PFSK-1 (cell line): ENCODE results near the gene L3MBTL4.

ENCODE experiments used
- FOXP2 ChIP-seq: optimal IDR thresholded peaks from 2 replicates; pipeline ENCODE3; 2011; ENCODE audit warnings: borderline replicate concordance, control low read depth, inconsistent platforms; ENCODE audit not compliant: insufficient read depth; ENCODE audit errors: extremely low read length, extremely low read depth
- POLR2AphosphoS5 ChIP-seq: IDR thresholded peaks from 2 replicates; pipeline ENCODE4 v1.6.1; 2012; ENCODE audit warnings: low read depth, mild to moderate bottlenecking, control low read depth, low read length, moderate library complexity
- SIN3A ChIP-seq: IDR thresholded peaks from 2 replicates; pipeline ENCODE4 v1.6.1; 2012; ENCODE audit warnings: mild to moderate bottlenecking, low read length, moderate library complexity, borderline replicate concordance; ENCODE audit not compliant: insufficient read depth
- TAF1 ChIP-seq: IDR thresholded peaks from 2 replicates; pipeline ENCODE4 v1.6.1; 2012; ENCODE audit warnings: low read length, control low read depth, borderline replicate concordance; ENCODE audit not compliant: insufficient read depth
- TF ChIP-seq, protein P1 (sequence below), 2 experiments: IDR thresholded peaks; 2 replicates each; pipeline versions ENCODE4 v1.6.1 to v1.8.0; 2011 to 2012; ENCODE audit warnings: low read depth in 2 of 2, low read length in 2 of 2, control low read depth in 1 of 2, inconsistent platforms in 1 of 2, mild to moderate bottlenecking in 1 of 2, moderate library complexity in 1 of 2; ENCODE audit not compliant: insufficient read depth in 1 of 2

Gene L3MBTL4

DNA sequence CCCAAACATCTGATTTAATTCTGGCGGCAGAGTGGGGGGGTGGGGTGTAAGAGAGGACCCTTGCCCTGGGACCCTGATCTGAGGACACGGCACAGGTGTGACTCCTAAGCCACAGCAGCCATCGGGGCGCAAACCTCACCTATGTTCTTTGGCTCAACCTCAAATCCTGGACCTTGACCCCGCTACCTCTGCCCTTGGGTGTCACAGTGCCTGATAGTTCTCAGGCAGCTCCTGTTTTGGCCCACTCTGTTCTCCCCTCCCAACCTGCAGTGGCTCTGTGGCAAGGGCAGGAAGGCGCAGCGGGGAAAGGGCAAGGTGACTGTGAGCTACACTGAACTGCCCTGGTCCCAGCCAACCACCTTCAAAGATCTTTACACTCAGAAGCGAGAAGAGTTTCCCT is 152.8 kb downstream of the L3MBTL4 start:
- no peak for TF ChIP-seq POLR2AphosphoS5
- no peak for TF ChIP-seq TAF1
- TF ChIP-seq, protein P1, sequence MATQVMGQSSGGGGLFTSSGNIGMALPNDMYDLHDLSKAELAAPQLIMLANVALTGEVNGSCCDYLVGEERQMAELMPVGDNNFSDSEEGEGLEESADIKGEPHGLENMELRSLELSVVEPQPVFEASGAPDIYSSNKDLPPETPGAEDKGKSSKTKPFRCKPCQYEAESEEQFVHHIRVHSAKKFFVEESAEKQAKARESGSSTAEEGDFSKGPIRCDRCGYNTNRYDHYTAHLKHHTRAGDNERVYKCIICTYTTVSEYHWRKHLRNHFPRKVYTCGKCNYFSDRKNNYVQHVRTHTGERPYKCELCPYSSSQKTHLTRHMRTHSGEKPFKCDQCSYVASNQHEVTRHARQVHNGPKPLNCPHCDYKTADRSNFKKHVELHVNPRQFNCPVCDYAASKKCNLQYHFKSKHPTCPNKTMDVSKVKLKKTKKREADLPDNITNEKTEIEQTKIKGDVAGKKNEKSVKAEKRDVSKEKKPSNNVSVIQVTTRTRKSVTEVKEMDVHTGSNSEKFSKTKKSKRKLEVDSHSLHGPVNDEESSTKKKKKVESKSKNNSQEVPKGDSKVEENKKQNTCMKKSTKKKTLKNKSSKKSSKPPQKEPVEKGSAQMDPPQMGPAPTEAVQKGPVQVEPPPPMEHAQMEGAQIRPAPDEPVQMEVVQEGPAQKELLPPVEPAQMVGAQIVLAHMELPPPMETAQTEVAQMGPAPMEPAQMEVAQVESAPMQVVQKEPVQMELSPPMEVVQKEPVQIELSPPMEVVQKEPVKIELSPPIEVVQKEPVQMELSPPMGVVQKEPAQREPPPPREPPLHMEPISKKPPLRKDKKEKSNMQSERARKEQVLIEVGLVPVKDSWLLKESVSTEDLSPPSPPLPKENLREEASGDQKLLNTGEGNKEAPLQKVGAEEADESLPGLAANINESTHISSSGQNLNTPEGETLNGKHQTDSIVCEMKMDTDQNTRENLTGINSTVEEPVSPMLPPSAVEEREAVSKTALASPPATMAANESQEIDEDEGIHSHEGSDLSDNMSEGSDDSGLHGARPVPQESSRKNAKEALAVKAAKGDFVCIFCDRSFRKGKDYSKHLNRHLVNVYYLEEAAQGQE (IDR thresholded peaks at IDR 0.05; ENCODE audit: insufficient read depth in 1 of 2, low read depth in 2 of 2, low read length in 2 of 2): no peak
- no peak for TF ChIP-seq FOXP2
- TF ChIP-seq SIN3A: no peak

DNA sequence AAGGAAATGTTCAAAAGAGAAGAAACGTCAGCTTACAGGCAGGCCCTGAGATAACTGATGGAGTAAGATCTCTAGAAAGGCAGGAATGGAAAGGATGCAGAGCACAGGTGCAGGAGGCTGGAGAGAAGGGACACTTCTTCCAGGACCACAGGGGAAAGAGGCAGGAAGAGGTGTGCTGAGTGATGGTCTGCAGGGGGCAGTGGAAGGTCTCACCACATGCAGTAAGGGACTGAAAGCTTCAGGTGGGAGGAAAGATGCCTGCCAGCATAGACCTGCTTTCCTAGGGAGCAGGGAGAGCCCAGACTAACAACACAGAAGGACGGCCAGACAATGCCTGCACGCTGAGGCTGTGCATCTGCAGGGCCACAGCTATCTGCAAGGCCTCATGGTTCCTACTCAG is 156.8 kb downstream of the L3MBTL4 start:
- TF ChIP-seq, protein P1 (IDR thresholded peaks at IDR 0.05; ENCODE audit: insufficient read depth in 1 of 2, low read depth in 2 of 2, low read length in 2 of 2): no peak
- TF ChIP-seq TAF1 (no peak), SIN3A (no peak), POLR2AphosphoS5 (no peak), FOXP2 (no peak)

GRCh38 chr18:6256521-6256920 is 158.2 kb downstream of the L3MBTL4 start:
- no peak for TF ChIP-seq SIN3A
- no peak for TF ChIP-seq POLR2AphosphoS5
- TF ChIP-seq FOXP2: no peak
- TF ChIP-seq, protein P1 (IDR thresholded peaks at IDR 0.05; ENCODE audit: insufficient read depth in 1 of 2, low read depth in 2 of 2, low read length in 2 of 2): no peak
- TF ChIP-seq TAF1: no peak

GRCh38 chr18:6255886-6256285 is 158.8 kb downstream of the L3MBTL4 start:
- TF ChIP-seq FOXP2 (no peak), SIN3A (no peak), TAF1 (no peak)

DNA sequence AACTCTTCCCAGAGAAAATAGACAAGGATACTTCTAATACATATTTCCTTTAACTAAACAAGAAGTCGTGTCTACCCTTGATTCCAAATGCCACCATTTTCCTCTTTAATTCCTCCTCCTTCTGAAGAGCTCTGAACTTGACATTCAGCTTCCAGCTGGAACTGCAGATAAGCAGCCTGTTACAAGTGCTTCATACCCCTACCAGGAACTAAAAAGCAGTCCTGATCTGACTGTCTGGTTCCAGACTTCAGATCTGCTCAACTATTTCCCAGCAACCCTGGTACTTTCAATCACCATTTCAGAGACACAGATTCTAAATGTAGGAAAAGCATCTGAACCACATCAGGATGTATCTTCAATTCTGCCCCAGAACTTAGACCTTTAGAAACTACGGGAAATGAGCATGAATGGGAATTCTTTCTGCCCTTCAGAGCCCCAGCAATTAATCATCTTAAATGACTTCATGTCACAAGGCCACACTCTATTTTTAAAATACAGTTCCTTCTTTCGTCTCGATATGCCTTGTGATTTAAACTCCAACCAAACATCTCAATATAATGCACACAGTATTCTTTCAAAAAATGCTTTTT is 159.5 kb downstream of the L3MBTL4 start:
- TF ChIP-seq TAF1 (no peak), SIN3A (no peak), POLR2AphosphoS5 (no peak), FOXP2 (no peak)
- TF ChIP-seq, protein P1 (IDR thresholded peaks at IDR 0.05; ENCODE audit: insufficient read depth in 1 of 2, low read depth in 2 of 2, low read length in 2 of 2): no peak
